CD4-positive, CD25-positive, alpha-beta regulatory T cell (primary cell): ENCODE measurements around the gene FAM8A1. TPM values are rescaled to one million over a fixed set of nuclear protein-coding genes. Genes with fewer than 3 reads are reported as not detected.
"Not testable (repeated sequence)": the region's sequence is repeated elsewhere in the genome, so short reads cannot be mapped to it uniquely, and the experiment has no call there.

ENCODE experiments used
- ATAC-seq, 2 donors: fragments of 150-1000 bp; cut with Tn5 transposase; one replicate each; pipeline ENCODE4 v1.10.0; 2021; ENCODE audit warnings: low read depth in 2 of 2, moderate number of reproducible peaks in 2 of 2, moderate library complexity in 1 of 2
- DNase-seq, 3 donors: peaks; one replicate each; pipeline versions ENCODE4 v3.0.0 to v3.0.0-alpha.2; 2012 to 2022; ENCODE audit warnings: mixed read lengths in 1 of 3
- H3K27ac ChIP-seq: one replicate; pipeline ENCODE4 v1.7.0; 2013; ENCODE audit warnings: mild to moderate bottlenecking, low read length; ENCODE audit not compliant: insufficient read depth, poor library complexity, severe bottlenecking
- H3K27me3 ChIP-seq: one replicate; pipeline ENCODE4 v1.7.0; 2013; ENCODE audit warnings: low read length; ENCODE audit not compliant: control insufficient read depth, insufficient read depth
- H3K36me3 ChIP-seq: one replicate; pipeline ENCODE4 v1.7.0; 2013; ENCODE audit warnings: mild to moderate bottlenecking, low read length, moderate library complexity; ENCODE audit not compliant: control insufficient read depth, insufficient read depth
- H3K4me1 ChIP-seq: 2 replicates; pipeline ENCODE4 v1.7.0; 2013; ENCODE audit warnings: mild to moderate bottlenecking, low read length; ENCODE audit not compliant: insufficient read depth, control insufficient read depth, poor library complexity, severe bottlenecking
- H3K4me3 ChIP-seq: one replicate; pipeline ENCODE4 v1.7.0; 2013; ENCODE audit warnings: low read depth, mild to moderate bottlenecking, low read length, moderate library complexity
- H3K9me3 ChIP-seq, 2 experiments: 1 replicate in 1 of 2; 2 replicates in 1 of 2; pipeline ENCODE4 v1.7.0; 2013; ENCODE audit warnings: low read length in 2 of 2, mild to moderate bottlenecking in 1 of 2, moderate library complexity in 1 of 2; ENCODE audit not compliant: control insufficient read depth in 2 of 2
- H3K27ac Mint-ChIP-seq, 3 donors: one replicate each; pipeline ENCODE4 v1.8.0; 2020 to 2022; ENCODE audit warnings: mild to moderate bottlenecking in 3 of 3, mixed read lengths in 3 of 3, moderate library complexity in 2 of 3
- H3K27me3 Mint-ChIP-seq: one replicate; pipeline ENCODE4 v1.8.0; 2022; ENCODE audit warnings: mild to moderate bottlenecking, mixed read lengths
- H3K36me3 Mint-ChIP-seq: one replicate; pipeline ENCODE4 v1.8.0; 2020; ENCODE audit warnings: mixed read lengths
- H3K4me1 Mint-ChIP-seq, 4 donors: one replicate each; pipeline ENCODE4 v1.8.0; 2020 to 2022; ENCODE audit warnings: mixed read lengths in 4 of 4, mild to moderate bottlenecking in 1 of 4
- H3K4me3 Mint-ChIP-seq, 4 donors: one replicate each; pipeline ENCODE4 v1.8.0; 2020 to 2022; ENCODE audit warnings: mild to moderate bottlenecking in 4 of 4, mixed read lengths in 4 of 4, moderate library complexity in 3 of 4
- H3K9me3 Mint-ChIP-seq, 7 donors: one replicate each; pipeline ENCODE4 v1.8.0; 2020 to 2022; ENCODE audit warnings: mixed read lengths in 7 of 7, mild to moderate bottlenecking in 3 of 7, moderate library complexity in 2 of 7
- polyA plus RNA-seq, 4 donors: library from polyadenylated mRNA; unstranded; fragments of 300-500 nt; fragmentation: Illumina TruSeq; gene quantifications; one replicate each; pipeline ENCODE4 v1.2.3, GENCODE V29; 2021
- total RNA-seq: library from RNA; stranded (reverse); gene quantifications from one replicate; pipeline ENCODE4 v1.2.3, GENCODE V29; 2022

FAM8A1 gene
- total and polyA plus RNA-seq, 5 donors from 2014 or later, result 3.0 to 17.0 (median 4.4) TPM

GRCh38 chr6:17577059-17577458 is 23.0 kb upstream of the FAM8A1 start:
- Mint-ChIP-seq H3K4me3 (no peak overlapping the region), H3K27me3 (peaks cover 21% of the 10 kb centered on the region), H3K4me1 (peaks cover 0 to 4% (median 0%) of the 10 kb centered on the region in 4 donors), H3K36me3 (no peaks in the 10 kb centered on the region), H3K27ac (peak overlapping the region in 1 of 3 donors; percentile 2), H3K9me3 (peaks cover 0 to 13% (median 5%) of the 10 kb centered on the region in 7 donors)
- no peak for ATAC-seq
- Histone ChIP-seq H3K4me1 (no peaks in the 10 kb centered on the region), H3K9me3 (peaks cover 6 to 10% of the 10 kb centered on the region in 2 experiments), H3K36me3 (no peaks in the 10 kb centered on the region), H3K27ac (no peak overlapping the region), H3K27me3 (peaks cover 10% of the 10 kb centered on the region), H3K4me3 (no peak overlapping the region)
- DNase-seq, result no peak

- no peak overlapping the region for H3K27ac Mint-ChIP-seq
- no peak overlapping the region for H3K27ac ChIP-seq
- H3K4me1 Mint-ChIP-seq, result peaks cover 0 to 8% (median under 1%) of the 10 kb centered on the region in 4 donors
Measured at GRCh38 chr6:17580518-17581048, 19.5 kb upstream of the FAM8A1 start.

GRCh38 chr6:17581282-17581681 is 18.8 kb upstream of the FAM8A1 start:
- Mint-ChIP-seq H3K27me3 (peaks cover 10% of the 10 kb centered on the region), H3K9me3 (peaks cover 0 to 13% (median 4%) of the 10 kb centered on the region in 7 donors), H3K4me3 (peak overlapping the region in 3 of 4 donors; percentile 66 to 73 (median 70))
- H3K27ac Mint-ChIP-seq, H3K4me3 ChIP-seq, ATAC-seq, H3K27ac ChIP-seq, H3K4me1 ChIP-seq, H3K4me1 Mint-ChIP-seq, DNase-seq, H3K9me3 ChIP-seq, H3K36me3 Mint-ChIP-seq, H3K36me3 ChIP-seq: not testable (repeated sequence)
- peaks cover 11% of the 10 kb centered on the region for H3K27me3 ChIP-seq

More at GRCh38 chr6:17580518-17581048, 19.5 kb upstream of the FAM8A1 start:
- Mint-ChIP-seq H3K9me3 (peaks cover 0 to 13% (median 4%) of the 10 kb centered on the region in 7 donors), H3K36me3 (no peaks in the 10 kb centered on the region), H3K27me3 (peaks cover 10% of the 10 kb centered on the region), H3K4me3 (peak overlapping the region in 3 of 4 donors; percentile 76 to 87 (median 79))
- Histone ChIP-seq H3K9me3 (peaks cover 6 to 10% of the 10 kb centered on the region in 2 experiments), H3K36me3 (no peaks in the 10 kb centered on the region), H3K4me3 (no peak overlapping the region), H3K27me3 (peaks cover 11% of the 10 kb centered on the region), H3K4me1 (peaks cover 6% of the 10 kb centered on the region)
- no peak for DNase-seq
- ATAC-seq, result peak; percentile 59 to 73

GRCh38 chr6:17583811-17584210 is 16.3 kb upstream of the FAM8A1 start:
- DNase-seq (no peak), ATAC-seq (no peak)
- no peaks in the 10 kb centered on the region for H3K9me3 Mint-ChIP-seq
- Histone ChIP-seq H3K4me3 (no peak overlapping the region), H3K4me1 (peaks cover 6% of the 10 kb centered on the region), H3K27ac (no peak overlapping the region), H3K27me3 (peaks cover 3% of the 10 kb centered on the region), H3K9me3 (no peaks in the 10 kb centered on the region), H3K36me3 (no peaks in the 10 kb centered on the region)
- peaks cover 0 to 9% (median under 1%) of the 10 kb centered on the region in 4 donors for H3K4me1 Mint-ChIP-seq
- peaks cover 10% of the 10 kb centered on the region for H3K27me3 Mint-ChIP-seq
- no peak overlapping the region for H3K4me3 Mint-ChIP-seq
- H3K27ac Mint-ChIP-seq, result peak overlapping the region in 1 of 3 donors; percentile 31
- no peaks in the 10 kb centered on the region for H3K36me3 Mint-ChIP-seq

- Mint-ChIP-seq H3K27ac (peak overlapping the region in 1 of 3 donors; percentile 31), H3K4me1 (peaks cover 0 to 14% (median 2%) of the 10 kb centered on the region in 4 donors), H3K27me3 (peaks cover 10% of the 10 kb centered on the region), H3K9me3 (no peaks in the 10 kb centered on the region), H3K4me3 (no peak overlapping the region), H3K36me3 (no peaks in the 10 kb centered on the region)
- ATAC-seq (peak; percentile 48 to 54), DNase-seq (peak in 2 of 3 donors; percentile 53 to 59)
- Histone ChIP-seq H3K27me3 (peaks cover 3% of the 10 kb centered on the region), H3K4me1 (peaks cover 6% of the 10 kb centered on the region), H3K36me3 (no peaks in the 10 kb centered on the region), H3K4me3 (peak overlapping the region; percentile 37), H3K27ac (no peak overlapping the region), H3K9me3 (no peaks in the 10 kb centered on the region)
Measured at GRCh38 chr6:17584241-17584803, 15.8 kb upstream of the FAM8A1 start.

- Histone ChIP-seq H3K4me1 (peaks cover 6% of the 10 kb centered on the region), H3K36me3 (no peaks in the 10 kb centered on the region), H3K9me3 (no peaks in the 10 kb centered on the region), H3K4me3 (no peak overlapping the region), H3K27ac (no peak overlapping the region), H3K27me3 (peaks cover 3% of the 10 kb centered on the region)
- DNase-seq, result peak in 1 of 3 donors; percentile 24
- H3K36me3 Mint-ChIP-seq, result no peaks in the 10 kb centered on the region
- ATAC-seq, result no peak
- peaks cover 10% of the 10 kb centered on the region for H3K27me3 Mint-ChIP-seq
- no peak overlapping the region for H3K4me3 Mint-ChIP-seq
- H3K9me3 Mint-ChIP-seq, result no peaks in the 10 kb centered on the region
- H3K27ac Mint-ChIP-seq, result no peak overlapping the region
- H3K4me1 Mint-ChIP-seq, result peaks cover 0 to 21% (median 5%) of the 10 kb centered on the region in 4 donors
Measured at GRCh38 chr6:17585766-17586490, 14.2 kb upstream of the FAM8A1 start.

- not testable (repeated sequence) for DNase-seq, H3K27ac Mint-ChIP-seq, H3K36me3 ChIP-seq, H3K36me3 Mint-ChIP-seq, H3K4me1 ChIP-seq, H3K9me3 Mint-ChIP-seq, H3K9me3 ChIP-seq, H3K4me3 ChIP-seq, H3K4me3 Mint-ChIP-seq, ATAC-seq, H3K27me3 ChIP-seq, H3K27ac ChIP-seq
- peaks cover 10% of the 10 kb centered on the region for H3K27me3 Mint-ChIP-seq
- H3K4me1 Mint-ChIP-seq, result peaks cover 0 to 19% (median 5%) of the 10 kb centered on the region in 4 donors
Measured at GRCh38 chr6:17586623-17587022, 13.5 kb upstream of the FAM8A1 start.
